ENCODE results near the gene TRPM8.

DNA sequence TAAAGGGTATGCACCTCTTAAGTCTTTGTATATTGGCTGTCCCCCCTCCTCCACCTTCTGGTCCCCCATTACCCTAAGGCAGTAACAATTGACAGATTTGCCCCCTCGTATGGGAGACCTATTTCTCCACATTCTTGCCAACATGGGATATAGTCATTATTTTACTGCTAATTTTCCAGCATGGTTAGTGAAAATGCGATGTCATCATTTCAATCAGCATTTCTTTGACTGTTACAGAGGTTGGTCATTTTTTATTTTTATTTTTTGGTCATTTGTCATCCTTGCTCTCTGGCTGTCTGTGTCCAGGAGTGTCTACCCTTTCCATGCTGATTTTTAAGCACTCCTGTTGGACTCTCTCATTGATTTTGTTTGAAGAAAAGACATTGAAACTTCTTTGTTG, 88.0 kb downstream of the TRPM8 start:
- TF ChIP-seq CTCF (IDR thresholded peaks at IDR 0.05) (no peak), REST (IDR thresholded peaks at IDR 0.05; ENCODE audit: insufficient read depth in 1 of 2, low read depth in 2 of 2, low read length in 1 of 2) (no peak), SIN3A (IDR thresholded peaks at IDR 0.05; ENCODE audit: borderline replicate concordance, insufficient read depth, low read depth, low read length) (no peak), TCF7L2 (IDR thresholded peaks at IDR 0.05; ENCODE audit: low read depth, low read length) (no peak), POLR2AphosphoS5 (IDR thresholded peaks at IDR 0.05; ENCODE audit: low read depth, low read length) (no peak)

All from Panc1 (cell line).